Left hindlimb (tissue), 1 donor: Measurements from ENCODE around the gene PLA2R1.
A peak's percentile ranks its signal among the peaks of the same experiment; 100 is the strongest.
"Not testable (repeated sequence)": the region's sequence is repeated elsewhere in the genome, so short reads cannot be mapped to it uniquely, and the experiment has no call there.

Source experiments
- DNase-seq: peaks from one replicate; pipeline ENCODE4 v3.0.0-alpha.2; 2018

Gene PLA2R1

GRCh38 chr2:160063271-160063670 lies 856 bp upstream of the PLA2R1 start:
- no peak for DNase-seq

GRCh38 chr2:160061944-160062291 lies 497 bp downstream of the PLA2R1 start:
- DNase-seq, result peak; percentile 46

DNA sequence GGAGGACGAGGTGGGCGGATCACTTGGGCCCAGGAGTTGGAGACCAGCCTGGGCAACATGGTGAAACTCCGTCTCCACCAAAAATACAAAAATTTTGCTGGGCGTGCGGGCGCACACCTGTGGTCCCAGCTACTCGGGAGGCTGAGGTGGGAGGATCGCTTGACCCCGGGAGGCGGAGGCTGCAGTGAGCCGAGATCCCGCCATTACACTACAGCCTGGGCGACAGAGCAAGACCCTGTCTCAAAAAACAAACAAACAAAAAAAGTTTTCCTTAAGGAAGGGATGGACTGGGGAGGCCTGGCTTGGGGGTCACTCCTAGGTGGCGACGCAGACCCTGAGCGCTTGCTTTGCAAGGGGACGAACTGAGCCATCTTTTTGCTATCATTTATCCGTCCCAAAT lies 882 bp downstream of the PLA2R1 start:
- DNase-seq, result no peak

GRCh38 chr2:160060297-160060696 lies 2.1 kb downstream of the PLA2R1 start:
- no peak for DNase-seq

GRCh38 chr2:160057356-160057755 lies 5.1 kb downstream of the PLA2R1 start:
- DNase-seq, result no peak

- DNase-seq, result no peak
These were observed 6.7 kb downstream of the PLA2R1 start for GRCh38 chr2:160055726-160056108.

DNA sequence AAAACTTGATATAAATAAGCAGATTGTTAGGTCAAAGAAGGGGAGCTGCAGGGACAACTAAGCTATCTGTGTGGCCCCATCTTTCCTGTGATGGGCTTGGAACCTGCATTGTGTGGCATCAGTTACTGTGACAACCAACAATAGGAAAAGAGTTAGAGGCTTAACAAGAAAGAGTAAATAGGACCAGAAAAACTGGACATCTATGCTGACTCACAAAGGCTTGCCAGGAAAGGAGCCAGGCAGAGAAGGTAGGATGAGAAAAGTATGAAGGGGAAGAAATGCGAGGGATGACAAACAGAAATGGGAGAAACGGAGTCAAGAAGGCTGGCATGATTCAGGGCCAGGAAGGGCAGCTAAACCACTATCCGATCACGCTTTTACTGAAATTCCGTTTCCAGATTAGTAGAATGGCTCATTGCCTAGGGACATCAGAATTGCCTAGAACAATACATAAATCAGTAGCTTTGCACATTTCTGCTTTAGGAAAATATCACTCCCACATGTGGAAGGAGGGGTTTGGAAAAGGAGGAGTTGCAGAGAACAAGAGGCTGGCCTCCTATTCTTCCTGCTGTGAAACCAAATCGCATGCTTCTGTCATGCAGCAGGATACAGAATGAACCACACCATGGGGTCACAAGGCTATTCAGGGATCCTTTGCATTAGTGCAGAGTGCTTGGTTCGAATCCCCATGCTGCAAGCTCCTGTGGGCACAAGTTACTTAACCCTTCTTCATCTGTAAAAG lies 7.3 kb downstream of the PLA2R1 start:
- no peak for DNase-seq

DNA sequence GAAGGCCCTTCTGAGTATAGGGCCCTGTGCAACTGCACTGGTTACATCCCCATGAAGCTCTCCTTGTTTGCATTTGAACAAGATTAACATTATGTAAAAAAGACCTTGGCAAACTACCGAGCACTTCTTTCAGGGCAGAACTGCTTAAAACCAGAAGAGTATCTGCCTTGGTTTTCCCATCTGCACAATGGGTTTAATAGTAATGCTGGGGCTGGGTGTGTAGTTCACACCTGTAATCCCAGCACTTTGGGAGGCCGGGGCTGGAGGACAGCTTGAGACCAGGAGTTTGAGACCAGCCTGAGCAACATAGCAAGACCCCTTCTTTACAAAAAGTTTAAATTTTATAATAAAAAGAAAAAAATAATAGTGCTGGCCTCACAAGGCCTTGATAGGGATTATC lies 8.5 kb downstream of the PLA2R1 start:
- DNase-seq, result no peak

DNA sequence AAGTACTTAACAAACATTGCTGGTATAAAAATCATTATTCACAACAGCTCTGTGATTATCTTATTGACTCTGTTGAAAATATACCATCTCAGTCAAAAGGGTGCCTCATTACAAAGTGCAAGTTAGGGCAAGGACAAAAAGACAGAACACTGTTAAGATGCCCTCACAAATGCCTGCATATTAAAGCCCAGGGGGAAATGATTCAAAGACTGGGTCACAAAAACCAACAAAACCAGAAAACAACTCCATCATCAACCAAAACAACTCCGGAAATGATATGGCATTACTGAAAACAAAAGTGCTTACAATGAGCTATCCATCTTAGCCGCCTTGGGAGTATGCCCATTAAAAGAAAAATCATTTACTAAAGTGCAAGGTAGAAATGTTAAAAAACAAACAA lies 9.9 kb downstream of the PLA2R1 start:
- DNase-seq, result no peak

DNA sequence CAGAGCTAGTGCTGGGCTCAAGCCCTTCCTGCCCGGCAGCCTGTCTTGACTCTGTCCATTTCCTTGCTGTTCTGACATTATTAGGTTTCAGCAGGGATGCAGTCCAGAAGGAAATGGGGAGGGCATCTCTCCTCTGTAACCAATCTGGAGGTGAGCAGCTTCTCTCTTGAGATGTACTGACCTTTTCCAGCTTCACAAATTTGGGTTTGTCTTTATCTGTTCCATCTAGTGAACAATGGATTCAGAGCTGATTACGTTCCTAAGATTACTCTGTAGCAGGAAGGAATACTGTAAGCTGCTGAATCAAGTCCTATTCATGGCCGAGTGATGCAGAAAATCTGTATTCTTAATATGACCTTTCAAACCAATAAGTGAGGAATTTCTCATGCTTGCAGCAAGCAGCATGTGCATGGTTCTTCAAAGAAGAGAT lies 11.0 kb downstream of the PLA2R1 start:
- no peak for DNase-seq

GRCh38 chr2:160050147-160050546 lies 12.3 kb downstream of the PLA2R1 start:
- DNase-seq, result no peak

DNA sequence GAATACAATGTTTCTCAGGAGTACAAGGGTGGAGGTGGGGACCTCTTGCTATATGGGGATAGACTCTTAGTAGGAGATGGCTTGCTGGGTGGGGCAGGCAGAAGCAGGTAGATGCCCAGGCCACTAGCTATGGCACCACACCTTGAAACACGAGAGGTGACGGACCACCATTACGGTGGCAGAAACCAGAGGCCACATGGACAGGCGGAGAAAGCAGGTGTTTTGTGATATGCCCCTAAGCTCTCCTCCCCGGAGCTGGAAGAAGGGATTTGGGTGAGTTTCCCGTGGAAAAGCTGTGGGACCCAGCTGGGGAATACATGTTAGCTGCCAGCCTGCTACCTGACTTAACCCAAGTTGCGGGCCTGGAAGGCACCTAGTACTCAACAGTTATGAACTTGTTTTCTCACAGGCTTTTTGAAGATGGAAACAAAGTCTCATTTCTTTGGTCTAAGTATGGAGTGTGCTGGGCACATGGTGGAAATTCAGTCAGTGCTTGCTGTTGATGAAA lies 16.7 kb downstream of the PLA2R1 start:
- no peak for DNase-seq

- no peak for DNase-seq
These were observed 17.7 kb downstream of the PLA2R1 start for GRCh38 chr2:160044728-160045127.

DNA sequence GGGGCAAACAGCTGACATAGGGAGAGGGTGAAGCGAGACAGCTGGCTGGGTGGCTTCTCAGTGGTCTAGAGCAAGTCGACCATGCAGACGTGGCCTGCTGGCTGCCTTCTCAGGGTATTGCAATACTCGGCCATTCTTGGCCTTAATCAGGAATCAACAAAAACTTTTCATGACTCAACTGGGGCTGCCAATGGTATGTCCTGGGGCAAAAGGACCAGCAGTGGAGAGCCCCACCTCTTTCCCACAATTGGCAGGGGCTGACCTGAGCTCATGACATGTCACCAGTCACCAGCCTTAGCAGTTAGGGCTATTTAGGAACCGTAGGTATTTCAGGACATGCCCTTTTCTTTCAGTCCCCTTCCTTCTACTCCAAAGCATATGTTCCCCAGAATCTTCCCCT lies 19.1 kb downstream of the PLA2R1 start:
- DNase-seq, result no peak

DNA sequence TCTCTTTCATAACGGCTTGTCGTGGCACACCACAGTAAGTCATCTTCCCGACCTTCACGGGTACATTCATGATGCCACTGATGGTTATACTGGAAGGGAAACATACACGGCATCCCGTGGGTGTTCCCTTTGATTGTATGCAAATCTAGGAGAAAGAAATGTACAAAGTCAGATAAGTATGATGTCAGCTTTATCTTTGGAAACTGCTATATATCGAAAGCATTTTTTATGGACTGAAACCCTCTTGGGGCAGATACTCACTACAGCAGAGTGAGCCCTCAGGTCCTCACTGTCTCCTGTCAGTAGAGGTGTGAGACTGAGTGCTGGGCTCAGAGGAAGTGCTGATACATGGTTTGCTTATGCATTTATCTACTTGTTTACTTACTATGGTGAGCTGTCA lies 20.4 kb downstream of the PLA2R1 start:
- DNase-seq, result no peak

DNA sequence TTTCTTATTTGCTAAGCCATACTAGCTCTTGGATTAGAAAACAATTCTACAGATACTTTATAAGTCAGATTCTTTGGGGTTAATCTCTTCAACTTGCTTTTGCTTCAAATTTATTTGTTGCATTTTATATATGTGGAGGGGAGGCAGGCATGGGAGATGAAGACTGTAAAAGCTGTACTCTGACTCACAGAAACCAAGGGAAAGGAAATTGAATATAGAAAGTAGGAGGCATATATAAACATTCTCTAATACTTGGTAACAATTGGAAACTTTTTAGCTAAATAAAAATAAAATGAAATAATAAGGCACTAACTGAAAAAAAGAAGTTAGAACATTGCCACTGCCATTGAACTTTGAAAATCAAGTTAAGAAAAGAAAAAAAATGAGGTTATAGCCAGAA lies 21.3 kb downstream of the PLA2R1 start:
- DNase-seq, result no peak

DNA sequence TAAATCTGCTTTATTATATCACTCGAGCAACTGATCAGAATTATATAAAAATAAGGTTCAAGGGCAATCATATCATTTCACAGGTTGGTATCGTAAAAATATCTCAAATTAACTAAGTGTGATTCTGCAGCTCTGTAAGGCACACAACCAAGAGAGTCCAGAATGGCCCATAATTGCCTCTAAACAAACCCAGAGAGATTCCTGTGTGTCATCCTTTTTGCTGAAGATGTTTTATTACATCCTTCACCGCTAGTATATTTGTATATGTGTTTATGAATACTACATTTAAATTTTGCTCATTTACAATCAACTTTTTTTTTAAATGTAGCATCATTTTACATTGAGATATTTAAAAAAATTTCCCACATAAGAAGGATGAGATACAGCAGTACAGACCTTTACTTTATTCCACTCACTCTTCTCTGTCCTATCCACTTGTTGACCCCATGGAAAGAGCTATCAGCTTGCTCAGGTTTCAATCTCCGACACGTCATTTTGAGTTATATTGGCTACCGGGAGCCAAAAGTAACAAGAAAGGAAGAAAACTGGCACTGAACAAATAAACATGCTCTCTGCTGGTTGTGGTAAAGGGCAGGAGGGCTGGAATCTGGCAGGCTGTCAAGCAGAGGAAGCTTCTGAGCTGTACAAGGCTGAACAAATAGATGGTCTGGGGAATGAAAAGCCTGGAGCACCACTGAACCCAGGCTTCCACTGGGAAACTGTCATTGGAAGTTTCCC lies 23.1 kb downstream of the PLA2R1 start:
- peak; percentile 42 for DNase-seq

DNA sequence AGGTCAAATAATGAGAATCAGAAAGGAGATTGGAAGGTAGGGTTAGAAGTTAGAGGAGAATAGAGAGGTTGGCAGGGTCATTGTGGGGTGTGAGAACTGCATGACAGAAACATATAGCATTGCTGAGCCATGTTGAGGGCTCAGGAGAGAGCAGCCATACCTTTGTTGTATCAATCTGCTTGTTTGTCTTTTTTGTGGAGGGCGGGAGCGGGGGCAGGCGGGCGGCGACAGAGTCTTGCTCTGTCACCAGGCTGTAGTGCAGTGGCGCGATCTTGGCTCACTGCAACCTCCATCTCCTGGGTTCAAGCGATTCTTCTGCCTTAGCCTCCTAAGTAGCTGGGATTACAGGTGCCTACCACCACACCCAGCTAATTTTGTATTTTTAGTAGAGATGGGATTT lies 23.8 kb downstream of the PLA2R1 start:
- not testable (repeated sequence) for DNase-seq

GRCh38 chr2:160036736-160037135 lies 25.7 kb downstream of the PLA2R1 start:
- DNase-seq, result no peak

- no peak for DNase-seq
These were observed 27.3 kb downstream of the PLA2R1 start for GRCh38 chr2:160035125-160035524.

DNA sequence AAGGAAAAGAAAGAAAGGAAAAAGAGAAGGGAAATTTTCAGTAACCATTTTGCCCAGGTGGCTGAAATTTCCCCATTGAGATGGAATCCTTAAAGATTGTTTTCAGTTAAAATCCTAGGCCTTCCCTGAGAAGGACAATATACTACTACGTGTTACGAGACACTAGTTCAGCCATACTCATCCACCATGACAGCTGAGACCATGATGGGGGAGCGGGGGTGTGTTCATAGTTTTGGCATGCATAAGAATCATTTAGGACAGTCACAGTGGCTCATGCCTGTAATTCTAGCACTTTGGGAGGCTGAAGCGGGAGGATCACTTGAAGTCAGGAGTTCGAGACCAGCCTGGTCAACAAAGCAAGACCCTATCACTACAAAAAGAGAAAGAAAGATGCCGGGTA lies 28.0 kb downstream of the PLA2R1 start:
- no peak for DNase-seq

DNA sequence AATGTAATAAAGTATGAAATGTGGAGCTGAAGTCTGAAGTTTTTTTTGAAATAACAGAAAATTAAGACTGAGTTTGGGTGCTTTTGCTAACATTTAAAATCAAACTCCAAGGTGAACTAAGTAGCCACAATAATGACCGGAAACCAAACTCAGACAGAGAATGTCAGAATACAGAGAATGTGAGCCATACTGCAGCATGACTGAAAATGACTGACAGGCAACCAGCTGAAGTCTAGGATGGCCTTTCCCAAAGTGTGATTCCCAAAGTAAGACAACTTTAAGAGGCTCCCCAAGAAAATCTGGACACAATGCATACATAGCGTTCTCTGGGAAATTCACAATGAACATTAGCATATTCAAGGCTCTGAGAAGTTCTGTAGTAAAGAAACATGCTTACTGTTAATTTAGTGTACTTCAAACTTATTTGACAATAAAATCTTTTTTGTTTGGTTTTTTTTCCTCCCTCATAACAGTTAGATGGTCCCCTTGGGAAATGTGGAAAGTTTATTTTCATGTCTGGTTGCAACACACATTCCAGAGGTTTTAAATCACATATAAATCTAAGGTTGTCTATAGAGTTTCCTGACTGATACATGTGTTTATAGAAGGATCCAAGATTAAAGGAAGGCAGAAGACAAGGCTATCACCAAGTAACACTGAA lies 28.6 kb downstream of the PLA2R1 start:
- DNase-seq, result no peak

- no peak for DNase-seq
These were observed 33.2 kb downstream of the PLA2R1 start for GRCh38 chr2:160029270-160029628.
